Raji (cell line): ENCODE data around the gene KIAA1217.

Source experiments
- POLR2A ChIP-seq: IDR thresholded peaks from 2 replicates; pipeline ENCODE4 v1.6.1; 2011; ENCODE audit warnings: low read depth, low read length, control low read depth; ENCODE audit not compliant: insufficient read depth

KIAA1217 gene

DNA sequence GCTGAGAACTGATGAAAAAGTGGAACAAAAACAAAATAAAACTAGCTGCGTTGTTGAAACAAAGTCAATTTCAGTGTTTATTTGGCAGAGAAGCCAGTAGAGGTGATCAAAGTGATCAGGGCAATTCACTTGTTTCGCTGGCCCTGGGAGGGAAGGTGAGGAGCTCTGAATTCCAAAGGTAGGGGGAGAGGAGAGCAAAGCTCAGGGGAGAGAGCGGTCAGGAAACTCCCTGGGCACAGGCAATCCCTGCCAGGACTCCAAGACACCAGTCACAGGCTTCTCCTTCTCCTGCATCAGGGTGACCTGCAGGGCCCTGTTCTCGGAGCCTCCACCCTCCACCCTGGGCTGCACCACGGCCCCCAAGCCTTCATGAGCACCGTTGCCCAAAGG is 6.8 kb upstream of the KIAA1217 start:
- TF ChIP-seq POLR2A: no peak

DNA sequence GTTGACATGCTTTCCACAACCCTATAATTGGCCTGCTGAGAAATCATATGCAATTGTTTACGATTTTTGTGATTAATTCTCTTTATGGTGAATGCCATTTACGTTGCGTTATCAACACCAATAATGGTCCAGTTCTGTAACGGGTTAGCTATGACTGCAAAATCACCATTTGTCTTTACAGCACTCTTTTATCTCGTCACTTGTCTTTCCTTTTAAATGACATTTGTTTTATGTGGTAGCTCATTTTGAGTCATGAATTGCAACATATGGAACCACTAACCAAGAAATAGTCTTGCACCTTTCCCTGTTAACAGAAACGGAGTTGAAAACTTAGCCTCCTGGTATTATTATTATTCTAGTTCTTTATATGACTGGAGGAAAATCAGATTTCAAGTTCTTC is 3.1 kb upstream of the KIAA1217 start:
- no peak for TF ChIP-seq POLR2A

DNA sequence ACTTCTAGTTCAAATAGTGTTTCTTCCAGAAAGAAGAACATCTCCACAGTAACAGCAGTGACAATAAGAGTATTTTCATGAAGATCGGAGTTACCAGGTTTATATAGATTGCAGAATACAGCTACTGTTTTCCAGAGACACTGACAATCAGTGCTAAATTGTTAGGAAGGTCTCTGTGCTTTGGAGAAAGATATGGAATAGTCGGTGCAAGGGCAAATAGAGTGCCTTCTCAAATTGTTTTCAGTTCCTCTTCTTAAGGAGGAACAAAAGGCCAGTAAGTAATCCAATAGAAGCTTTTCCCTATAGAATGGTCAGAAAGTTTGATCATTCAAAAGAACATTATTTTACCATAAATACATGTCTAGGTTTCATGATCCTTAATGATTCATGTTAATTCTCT is 2.6 kb upstream of the KIAA1217 start:
- no peak for TF ChIP-seq POLR2A

DNA sequence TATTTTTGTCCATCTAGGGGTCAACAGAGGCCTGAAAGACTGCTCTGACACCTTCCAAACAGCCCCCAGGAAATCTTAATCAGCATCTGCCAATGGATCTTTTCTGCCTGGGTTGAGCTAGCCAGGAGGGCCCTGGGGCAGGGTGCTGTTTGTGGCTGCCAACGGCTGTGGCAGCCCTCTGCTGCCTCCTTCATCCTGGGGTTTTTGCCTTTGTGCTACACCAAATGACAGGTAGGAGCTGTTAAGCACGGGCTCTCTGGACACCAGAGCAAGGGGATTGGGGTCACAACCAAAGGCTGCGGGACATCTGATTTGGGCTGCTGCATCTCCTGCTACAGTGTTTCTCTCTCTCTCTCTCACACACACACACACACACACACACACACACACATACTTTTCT is 2.0 kb upstream of the KIAA1217 start:
- no peak for TF ChIP-seq POLR2A

DNA sequence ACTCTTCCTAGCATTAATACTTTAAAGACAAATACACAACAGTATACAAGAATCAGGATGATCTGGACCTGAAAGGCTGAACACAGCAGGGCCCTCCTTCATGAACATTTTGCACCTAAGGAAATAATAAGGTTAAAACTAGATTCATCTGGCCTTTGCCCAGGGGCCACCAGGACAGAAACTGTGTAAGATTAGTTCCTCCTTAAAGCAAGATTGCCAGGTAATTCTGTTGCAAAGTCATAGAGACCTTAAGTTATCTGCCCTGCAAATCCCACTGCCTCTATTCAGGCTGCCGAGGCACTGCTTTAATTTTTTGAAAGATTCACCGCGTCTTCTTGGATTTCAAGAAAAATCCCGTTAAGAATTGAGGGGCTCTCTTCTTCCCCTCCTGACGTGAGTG is 1.6 kb upstream of the KIAA1217 start:
- no peak for TF ChIP-seq POLR2A

DNA sequence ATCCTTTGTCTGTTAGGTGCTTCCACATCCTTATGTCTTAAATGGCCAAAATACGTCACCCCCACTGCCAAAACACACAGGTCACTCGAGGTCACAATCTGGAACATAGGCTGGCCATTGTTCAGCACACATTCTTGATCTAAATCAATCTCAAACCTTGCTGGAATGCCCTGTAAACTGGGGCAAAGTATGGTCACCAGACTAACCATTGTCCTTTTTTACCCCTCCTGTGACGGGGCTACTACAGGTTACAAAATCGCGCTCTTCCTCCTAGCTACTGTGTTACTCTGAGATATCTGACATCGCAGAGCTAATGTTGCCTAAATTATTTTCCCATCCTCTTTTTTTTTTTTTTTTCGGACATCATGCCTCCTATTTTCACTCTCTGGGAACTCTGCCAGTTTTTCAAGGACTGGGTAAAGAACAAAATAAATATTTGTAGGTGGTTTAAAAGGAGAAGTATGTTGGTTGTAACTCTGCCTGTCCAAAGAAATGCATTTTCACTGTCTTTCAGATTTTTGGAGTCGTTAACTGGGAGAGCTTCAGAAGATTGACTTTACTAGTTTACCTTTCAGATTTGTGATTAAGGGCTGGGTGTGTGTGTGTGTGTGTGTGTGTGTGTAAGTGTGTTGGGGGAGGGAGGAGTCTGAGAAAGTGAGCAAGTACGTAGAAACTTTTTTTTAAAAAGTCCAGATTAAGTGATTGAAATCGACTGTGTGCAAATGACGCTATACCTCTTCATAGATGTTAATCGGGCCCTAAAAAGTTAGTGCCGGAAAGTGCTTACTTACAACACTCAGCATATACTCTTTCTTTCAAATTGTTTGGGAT is 942 bp upstream of the KIAA1217 start:
- no peak for TF ChIP-seq POLR2A

DNA sequence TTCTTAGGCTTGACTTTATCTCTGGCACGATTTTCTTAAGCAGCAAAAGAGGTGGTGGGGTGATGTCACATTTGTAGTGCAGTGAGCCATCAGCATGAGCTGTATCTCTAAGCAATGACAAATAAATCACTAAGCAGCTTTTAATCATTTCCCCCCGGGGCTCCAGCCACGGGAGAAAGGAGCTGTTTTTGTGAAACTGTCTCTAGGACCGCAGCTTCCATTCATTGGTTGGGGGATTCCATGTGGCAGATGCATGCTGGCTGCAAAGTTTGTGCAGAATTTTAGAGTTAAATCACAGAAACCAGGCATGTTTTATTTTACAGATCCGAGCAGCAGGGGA is 464 bp downstream of the KIAA1217 start:
- TF ChIP-seq POLR2A: no peak

DNA sequence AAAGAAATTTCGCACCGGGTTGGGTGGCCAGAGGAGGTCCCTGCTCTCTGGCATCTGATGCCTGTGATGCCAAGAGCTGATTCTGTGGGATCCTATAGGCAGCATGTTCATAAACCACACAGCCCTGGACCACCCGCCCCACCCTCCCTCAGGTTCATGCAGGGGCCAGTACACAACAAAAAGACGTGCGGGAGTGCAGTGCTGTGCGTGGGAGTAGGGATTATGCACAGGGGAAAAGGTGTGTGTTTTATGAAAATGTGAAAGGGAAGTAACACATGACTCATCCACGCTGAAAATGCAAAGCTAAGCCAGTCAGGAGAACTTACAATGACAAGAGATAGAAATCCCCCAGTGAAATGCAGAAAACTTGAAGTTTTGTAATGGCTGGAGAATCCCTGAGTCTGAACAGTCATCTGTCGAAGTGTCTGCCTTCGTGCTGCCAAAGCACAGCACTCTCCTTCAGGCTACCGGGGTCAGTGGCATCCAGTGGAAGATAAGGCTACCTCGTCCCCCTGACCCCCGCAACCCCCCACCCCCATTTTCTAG is 1.1 kb downstream of the KIAA1217 start:
- no peak for TF ChIP-seq POLR2A

DNA sequence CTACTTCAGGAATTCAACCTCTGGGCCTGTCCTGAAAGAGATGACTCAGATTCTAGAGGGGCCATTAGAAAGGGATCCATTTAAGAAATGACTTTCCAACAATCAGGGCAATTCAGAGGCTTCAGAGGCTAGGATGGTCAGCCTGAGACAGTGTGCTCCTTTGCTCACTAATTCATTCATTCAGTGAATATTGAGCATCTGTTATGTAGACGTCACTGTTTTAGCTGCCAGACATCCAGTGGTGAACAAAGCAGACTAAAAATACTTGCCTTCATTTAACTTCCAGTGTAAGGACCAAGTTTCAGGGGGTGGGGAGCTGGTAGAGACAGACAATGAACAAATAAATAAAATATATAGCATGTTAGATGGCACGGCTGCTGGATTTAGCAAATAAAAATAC is 1.6 kb downstream of the KIAA1217 start:
- TF ChIP-seq POLR2A: no peak

DNA sequence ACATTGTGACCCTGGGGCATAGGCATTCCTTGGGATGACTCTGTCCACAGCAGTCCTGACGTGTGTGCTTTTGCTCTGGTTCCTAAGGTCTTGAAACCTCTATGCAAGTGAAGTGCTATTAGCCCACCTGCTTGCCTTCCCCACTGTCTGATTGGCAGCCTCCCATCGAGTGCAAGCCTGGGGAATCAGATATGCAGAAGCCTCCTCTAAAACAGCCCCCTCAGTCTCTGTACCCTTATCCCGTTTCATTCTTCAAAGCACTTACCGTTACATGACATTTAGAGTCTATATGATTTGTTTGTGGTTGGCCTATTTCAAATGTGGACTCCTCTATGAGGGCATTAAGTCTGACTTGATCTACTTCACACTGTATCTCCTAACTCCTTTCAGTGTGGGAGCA is 4.3 kb downstream of the KIAA1217 start:
- TF ChIP-seq POLR2A: no peak

DNA sequence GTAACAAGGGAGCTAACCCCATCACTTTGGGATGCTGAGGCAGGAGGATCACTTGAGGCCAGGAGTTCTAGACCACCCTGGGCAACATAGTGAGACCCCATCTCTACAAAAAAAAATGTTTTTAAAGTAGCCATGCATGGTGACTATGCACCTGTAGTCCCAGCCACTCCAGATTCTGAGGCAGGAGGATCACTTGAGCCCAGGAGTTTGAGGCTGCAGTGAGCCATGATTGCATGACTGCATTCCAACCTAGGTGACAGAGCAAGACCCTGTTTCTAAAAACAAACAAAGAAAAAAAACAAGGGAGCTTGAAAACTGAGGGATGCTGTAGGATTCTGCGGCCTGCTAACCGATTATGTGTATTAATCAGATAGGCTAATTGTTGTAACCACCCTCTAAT is 4.9 kb downstream of the KIAA1217 start:
- no peak for TF ChIP-seq POLR2A

DNA sequence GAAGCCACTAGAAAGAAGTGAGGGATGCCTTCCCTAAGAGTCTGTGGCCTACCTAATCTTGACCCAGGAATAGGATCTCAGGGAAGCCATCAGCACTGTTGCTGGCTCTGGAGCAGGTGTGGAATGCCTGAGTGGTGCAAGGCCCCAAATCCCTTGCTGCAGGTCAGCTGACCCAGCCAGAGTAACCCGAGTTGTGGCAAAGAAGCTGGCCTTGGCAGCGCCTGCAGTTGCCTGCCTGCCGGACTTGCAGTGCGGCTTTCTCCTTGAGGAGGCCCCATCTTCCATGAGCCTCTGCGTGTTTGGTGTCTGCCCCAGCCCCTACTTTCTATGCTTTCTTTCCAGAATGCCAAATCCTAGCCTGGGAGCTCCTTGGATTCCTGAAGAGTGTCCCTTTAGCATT is 5.8 kb downstream of the KIAA1217 start:
- no peak for TF ChIP-seq POLR2A

DNA sequence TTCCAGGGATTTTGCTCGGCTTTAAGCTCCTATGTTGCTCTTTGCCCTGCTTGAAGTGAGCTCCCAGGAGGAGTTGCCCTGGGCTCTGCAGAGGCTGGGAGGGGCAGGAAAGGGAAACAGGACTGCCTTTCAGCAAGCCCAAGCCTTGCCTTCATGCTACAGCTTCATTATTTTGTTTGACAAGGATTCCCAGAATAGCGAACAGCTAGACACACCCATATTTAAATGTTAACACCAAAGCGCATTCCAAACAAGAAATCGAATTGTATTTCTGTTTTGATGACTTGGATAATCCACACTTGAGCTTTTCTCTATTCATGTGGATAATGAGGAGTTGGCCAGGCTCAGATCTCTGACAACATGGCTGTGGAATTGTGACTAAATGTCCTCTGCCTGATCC is 6.3 kb downstream of the KIAA1217 start:
- TF ChIP-seq POLR2A: no peak

DNA sequence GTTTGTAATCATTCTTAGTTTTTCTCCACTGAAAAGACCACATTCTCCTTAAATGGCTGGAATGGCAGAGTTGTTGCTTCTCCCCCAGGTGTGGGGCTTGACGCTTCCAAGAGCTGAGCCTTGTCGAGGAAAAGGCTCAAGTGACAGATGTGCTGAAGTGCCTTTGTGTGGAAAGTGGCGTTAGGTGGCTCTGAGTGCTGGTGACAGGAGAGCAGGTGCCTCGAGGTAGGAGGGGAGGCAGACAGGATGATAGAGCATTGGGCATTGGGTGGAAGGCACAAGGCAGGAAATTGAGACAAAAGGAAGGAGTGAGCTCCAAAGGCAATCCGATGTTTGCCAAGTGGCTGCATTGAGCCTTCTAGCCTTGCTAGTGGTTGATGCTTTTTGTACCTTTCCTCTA is 6.7 kb downstream of the KIAA1217 start:
- TF ChIP-seq POLR2A: no peak

DNA sequence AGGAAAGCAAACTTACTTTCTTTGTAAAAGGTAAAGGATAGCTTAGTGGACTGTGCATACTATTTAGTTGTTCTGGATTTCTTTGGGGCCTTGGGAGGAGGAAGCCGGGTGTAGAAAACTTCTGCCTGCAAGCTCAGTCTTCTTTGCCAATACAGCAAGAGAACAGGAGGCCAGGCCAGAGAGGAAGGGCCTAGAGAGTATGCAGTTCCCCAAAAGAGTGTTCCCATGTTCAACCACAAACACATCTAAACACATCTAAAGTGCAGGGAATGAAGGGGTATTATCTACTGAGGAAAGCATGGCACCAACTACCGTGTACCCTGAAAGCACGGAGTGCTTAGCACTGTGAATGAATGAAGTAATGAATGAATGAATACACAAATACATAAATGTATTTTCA is 11.0 kb downstream of the KIAA1217 start:
- no peak for TF ChIP-seq POLR2A

DNA sequence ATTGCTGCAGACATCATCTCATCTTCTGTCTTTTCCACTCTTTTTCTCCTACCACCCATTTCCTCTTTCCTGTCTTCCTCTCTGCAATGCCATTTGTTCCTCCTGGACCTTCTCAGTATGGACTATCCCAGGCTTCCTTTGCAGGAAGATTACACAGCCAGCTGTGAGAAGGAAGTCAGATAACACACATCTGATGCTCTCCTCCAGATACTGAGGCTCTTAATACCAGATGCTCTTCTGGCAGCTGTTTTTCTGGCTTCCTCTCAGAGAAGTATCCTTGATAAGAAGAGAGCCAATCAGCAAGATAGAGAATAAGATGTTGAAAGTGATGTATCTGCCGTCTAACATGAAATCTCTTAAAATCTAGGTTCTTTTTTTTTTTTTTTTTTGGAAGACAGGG is 14.4 kb downstream of the KIAA1217 start:
- TF ChIP-seq POLR2A: no peak

DNA sequence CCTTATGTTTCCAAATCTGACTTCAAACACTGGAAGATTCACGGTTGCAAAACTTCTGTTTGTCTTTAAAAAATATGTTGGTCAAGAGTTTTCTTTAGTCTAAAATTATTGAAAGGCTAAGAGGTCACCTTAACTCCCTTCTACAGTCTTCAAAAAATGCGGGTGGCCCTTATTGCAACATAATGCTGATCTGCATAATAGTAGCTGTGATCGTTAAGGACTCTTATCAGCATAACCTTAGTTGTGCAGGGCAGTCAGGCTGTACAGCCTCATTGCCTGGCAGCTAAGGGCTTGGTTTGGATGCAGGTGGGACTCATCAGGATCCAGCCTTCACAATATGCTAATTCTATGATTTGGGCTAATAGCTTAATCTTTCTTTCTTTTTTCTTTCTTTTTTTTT is 15.0 kb downstream of the KIAA1217 start:
- no peak for TF ChIP-seq POLR2A
